ENCODE results near the gene REC8.

DNA sequence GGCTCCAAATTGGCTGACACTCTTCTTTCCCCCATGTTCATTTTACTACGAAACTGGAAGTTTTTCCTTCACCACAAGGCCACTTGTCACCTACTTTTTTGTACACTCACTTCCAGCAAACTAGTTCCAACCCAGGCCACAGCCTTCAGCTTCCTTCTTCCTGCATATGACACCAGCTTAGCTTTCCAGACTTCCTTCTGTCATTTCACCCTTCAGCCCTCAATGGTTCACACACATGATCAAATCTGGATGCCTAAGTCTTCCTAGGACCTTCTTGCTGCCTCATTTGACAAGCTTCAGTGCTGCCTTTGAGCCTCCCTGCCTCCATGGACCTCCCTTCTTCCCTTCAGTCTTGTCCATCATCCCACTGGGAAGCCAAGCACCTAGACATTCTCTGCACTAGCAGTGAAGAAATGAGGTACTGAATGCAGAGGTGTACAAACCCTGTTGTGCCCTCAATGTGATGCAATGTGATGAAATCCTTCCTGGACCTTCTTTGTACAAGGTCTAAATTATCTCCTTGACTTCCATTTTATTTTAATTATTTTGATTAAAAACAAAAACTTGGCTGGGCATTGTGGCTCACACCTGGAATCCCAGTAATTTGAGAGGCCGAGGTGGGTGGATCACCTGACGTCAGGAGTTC, 4.3 kb upstream of the REC8 start:
- TF ChIP-seq, protein P1, sequence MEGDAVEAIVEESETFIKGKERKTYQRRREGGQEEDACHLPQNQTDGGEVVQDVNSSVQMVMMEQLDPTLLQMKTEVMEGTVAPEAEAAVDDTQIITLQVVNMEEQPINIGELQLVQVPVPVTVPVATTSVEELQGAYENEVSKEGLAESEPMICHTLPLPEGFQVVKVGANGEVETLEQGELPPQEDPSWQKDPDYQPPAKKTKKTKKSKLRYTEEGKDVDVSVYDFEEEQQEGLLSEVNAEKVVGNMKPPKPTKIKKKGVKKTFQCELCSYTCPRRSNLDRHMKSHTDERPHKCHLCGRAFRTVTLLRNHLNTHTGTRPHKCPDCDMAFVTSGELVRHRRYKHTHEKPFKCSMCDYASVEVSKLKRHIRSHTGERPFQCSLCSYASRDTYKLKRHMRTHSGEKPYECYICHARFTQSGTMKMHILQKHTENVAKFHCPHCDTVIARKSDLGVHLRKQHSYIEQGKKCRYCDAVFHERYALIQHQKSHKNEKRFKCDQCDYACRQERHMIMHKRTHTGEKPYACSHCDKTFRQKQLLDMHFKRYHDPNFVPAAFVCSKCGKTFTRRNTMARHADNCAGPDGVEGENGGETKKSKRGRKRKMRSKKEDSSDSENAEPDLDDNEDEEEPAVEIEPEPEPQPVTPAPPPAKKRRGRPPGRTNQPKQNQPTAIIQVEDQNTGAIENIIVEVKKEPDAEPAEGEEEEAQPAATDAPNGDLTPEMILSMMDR (IDR thresholded peaks at IDR 0.05; ENCODE audit: insufficient read depth, low read length, poor library complexity, severe bottlenecking) = no peak
- TF ChIP-seq EZH2phosphoT487 (conservative IDR thresholded peaks at IDR 0.05; ENCODE audit: low read length) = no peak
